Measurements from ENCODE around the gene RNF144A.
"Not testable (repeated sequence)": the region's sequence is repeated elsewhere in the genome, so short reads cannot be mapped to it uniquely, and the experiment has no call there.

The RNF144A gene

GRCh38 chr2:6972067-6972710 is 55.0 kb downstream of the RNF144A start:
- no peak for DNase-seq (ENCODE audit: low read depth in 2 of 2)

- no peak for DNase-seq (ENCODE audit: low read depth in 2 of 2)
Measured at GRCh38 chr2:6973895-6974545, 56.8 kb downstream of the RNF144A start.

GRCh38 chr2:6975988-6976387 is 58.8 kb downstream of the RNF144A start:
- no peak for DNase-seq (ENCODE audit: low read depth in 2 of 2)

GRCh38 chr2:6977113-6977741 is 60.0 kb downstream of the RNF144A start:
- no peak for DNase-seq (ENCODE audit: low read depth in 2 of 2)

- no peak for DNase-seq (ENCODE audit: low read depth in 2 of 2)
Measured at GRCh38 chr2:6977786-6978185, 60.6 kb downstream of the RNF144A start.

GRCh38 chr2:6978991-6979390 is 61.8 kb downstream of the RNF144A start:
- no peak for DNase-seq (ENCODE audit: low read depth in 2 of 2)

- DNase-seq (ENCODE audit: low read depth in 2 of 2): no peak
Measured at GRCh38 chr2:6982449-6982848, 65.2 kb downstream of the RNF144A start.

GRCh38 chr2:6982934-6983589 is 65.8 kb downstream of the RNF144A start:
- no peak for DNase-seq (ENCODE audit: low read depth in 2 of 2)

GRCh38 chr2:6986301-6986911 is 69.2 kb downstream of the RNF144A start:
- no peak for DNase-seq (ENCODE audit: low read depth in 2 of 2)

GRCh38 chr2:6986912-6987361 is 69.7 kb downstream of the RNF144A start:
- DNase-seq (ENCODE audit: low read depth in 2 of 2): no peak

GRCh38 chr2:6990871-6991270 is 73.7 kb downstream of the RNF144A start:
- DNase-seq (ENCODE audit: low read depth in 2 of 2): no peak

- DNase-seq (ENCODE audit: low read depth in 2 of 2): no peak
Measured at GRCh38 chr2:6992794-6993228, 75.6 kb downstream of the RNF144A start.

GRCh38 chr2:6993229-6993640 is 76.0 kb downstream of the RNF144A start:
- no peak for DNase-seq (ENCODE audit: low read depth in 2 of 2)

GRCh38 chr2:6993936-6994335 is 76.7 kb downstream of the RNF144A start:
- no peak for DNase-seq (ENCODE audit: low read depth in 2 of 2)

- no peak for DNase-seq (ENCODE audit: low read depth in 2 of 2)
Measured at GRCh38 chr2:6994536-6995128, 77.4 kb downstream of the RNF144A start.

GRCh38 chr2:6995391-6996097 is 78.3 kb downstream of the RNF144A start:
- no peak for DNase-seq (ENCODE audit: low read depth in 2 of 2)

- DNase-seq (ENCODE audit: low read depth in 2 of 2): no peak
Measured at GRCh38 chr2:6999211-6999877, 82.1 kb downstream of the RNF144A start.

GRCh38 chr2:7001395-7001794 is 84.2 kb downstream of the RNF144A start:
- not testable (repeated sequence) for DNase-seq (ENCODE audit: low read depth in 2 of 2)

GRCh38 chr2:7003895-7004294 is 86.7 kb downstream of the RNF144A start:
- no peak for DNase-seq (ENCODE audit: low read depth in 2 of 2)

- DNase-seq (ENCODE audit: low read depth in 2 of 2): no peak
Measured at GRCh38 chr2:7004636-7005035, 87.4 kb downstream of the RNF144A start.

GRCh38 chr2:7007488-7007845 is 90.3 kb downstream of the RNF144A start:
- DNase-seq (ENCODE audit: low read depth in 2 of 2): no peak

Measured in stimulated activated CD4-positive, alpha-beta T cell treated with anti-CD3 and anti-CD28 coated beads, Interleukin-1b, Interleukin-23, amount 100 ng/mL, for 4 hours (primary cell).